ENCODE data around the gene CREB3L2.

- TF ChIP-seq EZH2phosphoT487 (IDR thresholded peaks at IDR 0.05; ENCODE audit: borderline replicate concordance, low read depth, low read length): no peak
- TF ChIP-seq CTCF (conservative IDR thresholded peaks at IDR 0.05; ENCODE audit: low read length): no peak
Measured at GRCh38 chr7:137993395-137993743, 8.5 kb downstream of the CREB3L2 start.

Data from OCI-LY7 (cell line).